Spinal cord (tissue), 10 donors: Measurements from ENCODE around the gene DHRS4L2. TPM values are rescaled to one million over a fixed set of nuclear protein-coding genes. Genes with fewer than 3 reads are reported as not detected.
A peak's percentile ranks its signal among the peaks of the same experiment; 100 is the strongest.
"Not testable (repeated sequence)": the region's sequence is repeated elsewhere in the genome, so short reads cannot be mapped to it uniquely, and the experiment has no call there.

ENCODE experiments used
- DNase-seq, 6 donors: peaks; one replicate each; pipeline versions ENCODE4 v3.0.0 to v3.0.0-alpha.2; 2013 to 2015; ENCODE audit warnings: low spot score in 6 of 6, low read depth in 4 of 6
- H3K27ac ChIP-seq: one replicate; pipeline ENCODE4 v1.5.1; 2013; ENCODE audit warnings: low read depth, low read length, control low read depth
- H3K27me3 ChIP-seq: one replicate; pipeline ENCODE4 v1.6.1; 2013; ENCODE audit warnings: low read length; ENCODE audit not compliant: control insufficient read depth, insufficient read depth
- H3K36me3 ChIP-seq: one replicate; pipeline ENCODE4 v1.6.1; 2013; ENCODE audit warnings: low read length; ENCODE audit not compliant: control insufficient read depth, insufficient read depth
- H3K4me1 ChIP-seq: one replicate; pipeline ENCODE4 v1.6.1; 2013; ENCODE audit warnings: low read length; ENCODE audit not compliant: control insufficient read depth, insufficient read depth
- H3K4me3 ChIP-seq: one replicate; pipeline ENCODE4 v1.5.1; 2013; ENCODE audit warnings: low read depth, low read length, control low read depth
- H3K9me3 ChIP-seq: one replicate; pipeline ENCODE4 v1.6.1; 2013; ENCODE audit warnings: low read length; ENCODE audit not compliant: control insufficient read depth, insufficient read depth
- WGBS: methylation state at CpG from one replicate; pipeline ENCODE4 v1.1.5; 2013; ENCODE audit warnings: missing lambda C conversion rate; ENCODE audit not compliant: insufficient coverage; 5-methylcytosine and 5-hydroxymethylcytosine counted together
- polyA plus RNA-seq, 2 donors: library from polyadenylated mRNA; unstranded; fragments of 120-200 nt; gene quantifications; one replicate each; pipeline ENCODE4 v1.2.1, GENCODE V29; 2013; ENCODE audit not compliant: insufficient read length in 2 of 2
- total RNA-seq, 2 donors: library from RNA; depleted of rRNA in 1 of 2; stranded (reverse); fragments of 120-200 nt in 1 of 2; fragments of >200 nt in 1 of 2; gene quantifications; one replicate each; pipeline versions ENCODE4 v1.2.3 to v1.2.4, GENCODE V29; 2013 to 2014
- donor health status: healthy.

Gene DHRS4L2
- total and polyA plus RNA-seq, 4 donors: 5.6 to 22.5 (median 13.9) TPM

GRCh38 chr14:23990961-23991360, 2.2 kb downstream of the DHRS4L2 start:
- not testable (repeated sequence) for H3K27me3 ChIP-seq, H3K4me3 ChIP-seq, H3K9me3 ChIP-seq, H3K36me3 ChIP-seq, DNase-seq, H3K27ac ChIP-seq
- no CpG with 5 or more reads among the region's 1 CpG for WGBS
- peaks cover 28% of the 10 kb centered on the region for H3K4me1 ChIP-seq

- not testable (repeated sequence) for H3K36me3 ChIP-seq, H3K27ac ChIP-seq, H3K27me3 ChIP-seq, DNase-seq, H3K4me3 ChIP-seq, H3K9me3 ChIP-seq
- H3K4me1 ChIP-seq: peaks cover 19% of the 10 kb centered on the region
- 50% methylated on average over 1 of the region's 3 CpGs for WGBS
Observed at GRCh38 chr14:23993042-23993441, 4.3 kb downstream of the DHRS4L2 start.

- not testable (repeated sequence) for H3K36me3 ChIP-seq, H3K27me3 ChIP-seq, H3K4me3 ChIP-seq, H3K27ac ChIP-seq, H3K9me3 ChIP-seq, DNase-seq, H3K4me1 ChIP-seq
Observed at GRCh38 chr14:23996009-23996408, 7.3 kb downstream of the DHRS4L2 start.

GRCh38 chr14:23996825-23997224, 8.1 kb downstream of the DHRS4L2 start:
- H3K36me3 ChIP-seq, H3K9me3 ChIP-seq, H3K4me3 ChIP-seq, DNase-seq, H3K27ac ChIP-seq, H3K27me3 ChIP-seq, H3K4me1 ChIP-seq: not testable (repeated sequence)
- no CpG with 5 or more reads among the region's 2 CpGs for WGBS

- not testable (repeated sequence) for DNase-seq, H3K9me3 ChIP-seq, H3K27ac ChIP-seq, H3K36me3 ChIP-seq, H3K27me3 ChIP-seq, H3K4me1 ChIP-seq, H3K4me3 ChIP-seq
- no CpG with 5 or more reads among the region's 5 CpGs for WGBS
Observed at GRCh38 chr14:23999640-24000039, 10.9 kb downstream of the DHRS4L2 start.

GRCh38 chr14:24001078-24001477, 12.3 kb downstream of the DHRS4L2 start:
- H3K4me1 ChIP-seq, DNase-seq: not testable (repeated sequence)

GRCh38 chr14:24001679-24002078, 12.9 kb downstream of the DHRS4L2 start:
- H3K27me3 ChIP-seq, H3K4me3 ChIP-seq, H3K27ac ChIP-seq, H3K4me1 ChIP-seq, H3K9me3 ChIP-seq, H3K36me3 ChIP-seq, DNase-seq: not testable (repeated sequence)
- WGBS: no CpG with 5 or more reads among the region's 2 CpGs

More at GRCh38 chr14:24001078-24001477, 12.3 kb downstream of the DHRS4L2 start:
- H3K27me3 ChIP-seq, H3K9me3 ChIP-seq, H3K36me3 ChIP-seq, H3K4me3 ChIP-seq, H3K27ac ChIP-seq: not testable (repeated sequence)

GRCh38 chr14:24006471-24006816, 17.7 kb downstream of the DHRS4L2 start:
- not testable (repeated sequence) for H3K27me3 ChIP-seq, H3K9me3 ChIP-seq, H3K27ac ChIP-seq, H3K36me3 ChIP-seq, DNase-seq, H3K4me1 ChIP-seq
- peak overlapping the region; percentile 31 for H3K4me3 ChIP-seq
- WGBS: 0% methylated on average over 1 of the region's 15 CpGs

GRCh38 chr14:24006817-24007652, 18.3 kb downstream of the DHRS4L2 start:
- not testable (repeated sequence) for H3K27ac ChIP-seq, H3K9me3 ChIP-seq, H3K4me1 ChIP-seq, H3K36me3 ChIP-seq, H3K27me3 ChIP-seq
- peak in 2 of 6 donors; percentile 75 to 88 for DNase-seq
- H3K4me3 ChIP-seq: peak overlapping the region; percentile 32
- 2% methylated on average over 28 of the region's 62 CpGs for WGBS

- 57% methylated on average over 1 of the region's 2 CpGs for WGBS
- Histone ChIP-seq H3K27ac (no peak overlapping the region), H3K4me1 (peaks cover 4% of the 10 kb centered on the region), H3K36me3 (peaks cover 2% of the 10 kb centered on the region), H3K4me3 (no peak overlapping the region), H3K27me3 (no peaks in the 10 kb centered on the region), H3K9me3 (peaks cover 2% of the 10 kb centered on the region)
- DNase-seq: no peak
Observed at GRCh38 chr14:24011051-24011450, 22.3 kb downstream of the DHRS4L2 start.
